Large intestine (tissue), 3 donors: ENCODE data around the gene SPRY1. TPM values are rescaled to one million over a fixed set of nuclear protein-coding genes. Genes with fewer than 3 reads are reported as not detected.

Experiments
- DNase-seq, 2 donors: peaks; one replicate each; pipeline versions ENCODE4 v3.0.0 to v3.0.0-alpha.2; 2013
- H3K27ac ChIP-seq: one replicate; pipeline ENCODE4 v1.5.1; 2013; ENCODE audit warnings: low read length
- H3K27me3 ChIP-seq: 2 replicates; pipeline ENCODE4 v1.6.1; 2013; ENCODE audit warnings: low read length; ENCODE audit not compliant: control insufficient read depth, insufficient read depth
- H3K36me3 ChIP-seq: 2 replicates; pipeline ENCODE4 v1.6.1; 2013; ENCODE audit warnings: low read length; ENCODE audit not compliant: control insufficient read depth, insufficient read depth
- H3K4me1 ChIP-seq: one replicate; pipeline ENCODE4 v1.6.1; 2013; ENCODE audit warnings: low read length; ENCODE audit not compliant: control insufficient read depth, insufficient read depth
- H3K4me3 ChIP-seq: one replicate; pipeline ENCODE4 v1.5.1; 2013; ENCODE audit warnings: low read length
- H3K9me3 ChIP-seq: one replicate; pipeline ENCODE4 v1.6.1; 2013; ENCODE audit warnings: mild to moderate bottlenecking, low read depth, low read length, moderate library complexity; ENCODE audit not compliant: control insufficient read depth
- WGBS: methylation state at CpG from one replicate; pipeline ENCODE4 v1.1.5; 2013; ENCODE audit warnings: low lambda C conversion rate; ENCODE audit not compliant: insufficient coverage; 5-methylcytosine and 5-hydroxymethylcytosine counted together
- polyA plus RNA-seq: library from polyadenylated mRNA; unstranded; fragments of 120-200 nt; gene quantifications from one replicate; pipeline ENCODE4 v1.2.1, GENCODE V29; 2013

The SPRY1 gene
- polyA plus RNA-seq, 1 donor, result 97.7 TPM

GRCh38 chr4:123405267-123405865 is 8.8 kb downstream of the SPRY1 start:
- no peak overlapping the region for H3K4me3 ChIP-seq
- peaks cover 20% of the 10 kb centered on the region for H3K4me1 ChIP-seq
- peaks cover 29% of the 10 kb centered on the region for H3K36me3 ChIP-seq
- no peaks in the 10 kb centered on the region for H3K27me3 ChIP-seq
- DNase-seq, result no peak
- WGBS, result 88% methylated on average over 3 of the region's 5 CpGs
- H3K27ac ChIP-seq, result no peak overlapping the region
- H3K9me3 ChIP-seq, result no peaks in the 10 kb centered on the region

GRCh38 chr4:123406872-123407271 is 10.3 kb downstream of the SPRY1 start:
- Histone ChIP-seq H3K27ac (no peak overlapping the region), H3K9me3 (no peaks in the 10 kb centered on the region), H3K27me3 (no peaks in the 10 kb centered on the region), H3K36me3 (peaks cover 22% of the 10 kb centered on the region), H3K4me3 (no peak overlapping the region), H3K4me1 (peaks cover 12% of the 10 kb centered on the region)
- DNase-seq, result no peak
- no CpG with 5 or more reads among the region's 4 CpGs for WGBS

GRCh38 chr4:123408471-123409084 is 12.0 kb downstream of the SPRY1 start:
- DNase-seq, result no peak
- Histone ChIP-seq H3K9me3 (no peaks in the 10 kb centered on the region), H3K36me3 (peaks cover 7% of the 10 kb centered on the region), H3K27ac (no peak overlapping the region), H3K4me3 (no peak overlapping the region), H3K4me1 (peaks cover 12% of the 10 kb centered on the region), H3K27me3 (no peaks in the 10 kb centered on the region)
- no CpG with 5 or more reads among the region's 5 CpGs for WGBS

GRCh38 chr4:123409334-123409733 is 12.7 kb downstream of the SPRY1 start:
- 100% methylated on average over 2 of the region's 2 CpGs for WGBS
- H3K36me3 ChIP-seq, result peaks cover 5% of the 10 kb centered on the region
- no peak overlapping the region for H3K27ac ChIP-seq
- H3K9me3 ChIP-seq, result no peaks in the 10 kb centered on the region
- H3K27me3 ChIP-seq, result no peaks in the 10 kb centered on the region
- H3K4me1 ChIP-seq, result peaks cover 17% of the 10 kb centered on the region
- no peak overlapping the region for H3K4me3 ChIP-seq
- no peak for DNase-seq

GRCh38 chr4:123411514-123411913 is 14.9 kb downstream of the SPRY1 start:
- peaks cover 17% of the 10 kb centered on the region for H3K4me1 ChIP-seq
- WGBS, result no CpG with 5 or more reads among the region's 5 CpGs
- DNase-seq, result no peak

GRCh38 chr4:123412091-123412505 is 15.5 kb downstream of the SPRY1 start:
- no peak overlapping the region for H3K27ac ChIP-seq
- no CpG with 5 or more reads among the region's 1 CpG for WGBS
- H3K4me1 ChIP-seq, result peaks cover 17% of the 10 kb centered on the region
- H3K9me3 ChIP-seq, result no peaks in the 10 kb centered on the region
- DNase-seq, result no peak
- no peaks in the 10 kb centered on the region for H3K27me3 ChIP-seq
- no peaks in the 10 kb centered on the region for H3K36me3 ChIP-seq
- H3K4me3 ChIP-seq, result no peak overlapping the region

More at GRCh38 chr4:123411514-123411913, 14.9 kb downstream of the SPRY1 start:
- H3K4me3 ChIP-seq, result no peak overlapping the region
- no peaks in the 10 kb centered on the region for H3K27me3 ChIP-seq
- H3K27ac ChIP-seq, result no peak overlapping the region
- no peaks in the 10 kb centered on the region for H3K36me3 ChIP-seq
- no peaks in the 10 kb centered on the region for H3K9me3 ChIP-seq

GRCh38 chr4:123412700-123413512 is 16.3 kb downstream of the SPRY1 start:
- no peak for DNase-seq
- Histone ChIP-seq H3K4me3 (no peak overlapping the region), H3K4me1 (peaks cover 17% of the 10 kb centered on the region), H3K9me3 (no peaks in the 10 kb centered on the region), H3K27me3 (no peaks in the 10 kb centered on the region), H3K36me3 (no peaks in the 10 kb centered on the region), H3K27ac (no peak overlapping the region)
- WGBS, result 17% methylated on average over 1 of the region's 4 CpGs

- Histone ChIP-seq H3K36me3 (no peaks in the 10 kb centered on the region), H3K27ac (no peak overlapping the region), H3K4me3 (no peak overlapping the region), H3K4me1 (peaks cover 39% of the 10 kb centered on the region), H3K9me3 (no peaks in the 10 kb centered on the region), H3K27me3 (no peaks in the 10 kb centered on the region)
- no peak for DNase-seq
- WGBS, result 86% methylated on average over 1 of the region's 1 CpG
Measured at GRCh38 chr4:123415576-123415975, 19.0 kb downstream of the SPRY1 start.

GRCh38 chr4:123415977-123416376 is 19.4 kb downstream of the SPRY1 start:
- Histone ChIP-seq H3K27ac (no peak overlapping the region), H3K36me3 (no peaks in the 10 kb centered on the region), H3K4me3 (no peak overlapping the region), H3K9me3 (no peaks in the 10 kb centered on the region), H3K4me1 (peaks cover 41% of the 10 kb centered on the region), H3K27me3 (no peaks in the 10 kb centered on the region)
- DNase-seq, result no peak
- WGBS, result no CpG with 5 or more reads among the region's 6 CpGs

- DNase-seq, result no peak
- peaks cover 36% of the 10 kb centered on the region for H3K4me1 ChIP-seq
- no peak overlapping the region for H3K4me3 ChIP-seq
- no peaks in the 10 kb centered on the region for H3K9me3 ChIP-seq
- no peaks in the 10 kb centered on the region for H3K27me3 ChIP-seq
- H3K36me3 ChIP-seq, result no peaks in the 10 kb centered on the region
- WGBS, result 50% methylated on average over 2 of the region's 2 CpGs
- peak overlapping the region; percentile 71 for H3K27ac ChIP-seq
Measured at GRCh38 chr4:123417813-123418212, 21.2 kb downstream of the SPRY1 start.
